ENCODE data around the gene COMMD1.
A peak's percentile ranks its signal among the peaks of the same experiment; 100 is the strongest.

The COMMD1 gene

DNA sequence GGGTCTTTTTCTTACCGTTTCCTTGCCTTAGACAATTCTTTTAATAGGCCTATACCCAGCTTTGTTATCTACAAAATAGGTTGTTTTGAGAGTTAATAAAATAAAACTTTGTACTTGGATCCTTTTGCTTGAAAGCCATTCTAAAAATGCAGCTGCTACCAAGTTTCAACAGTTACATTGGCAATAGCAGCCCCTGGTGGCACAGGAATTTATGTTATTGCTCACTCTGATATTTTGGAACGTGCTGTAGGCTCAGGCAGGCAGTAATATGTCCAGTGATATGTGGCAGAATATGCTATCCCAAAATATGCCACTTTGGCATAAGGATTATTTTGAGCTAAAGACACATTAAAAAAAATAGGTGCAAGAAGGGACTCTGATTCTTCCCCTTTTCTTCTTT lies 6.7 kb upstream of the COMMD1 start:
- Histone ChIP-seq H3K4me3 (ENCODE audit: low read depth, low read length) (no peak overlapping the region), H3K27ac (ENCODE audit: extremely low read depth, low read depth, low read length) (no peak overlapping the region), H3K4me1 (ENCODE audit: control insufficient read depth, insufficient read depth, low read length) (no peaks in the 10 kb centered on the region), H3K36me3 (ENCODE audit: control insufficient read depth in 2 of 2, insufficient read depth in 1 of 2, low read length in 2 of 2) (no peaks in the 10 kb centered on the region), H3K9me3 (ENCODE audit: control insufficient read depth, insufficient read depth, low read depth, low read length) (no peaks in the 10 kb centered on the region)
- TF ChIP-seq ZNF830 (tag by site-specific recombination; IDR thresholded peaks at IDR 0.05; ENCODE audit: low read depth) (no peak), KLF10 (tag by site-specific recombination; IDR thresholded peaks at IDR 0.05) (no peak), ZFP41 (tag by site-specific recombination; IDR thresholded peaks at IDR 0.05; ENCODE audit: borderline replicate concordance) (no peak), TCF7L2 (IDR thresholded peaks at IDR 0.05; ENCODE audit: borderline replicate concordance, low read depth, low read length) (no peak), ZNF571 (tag by site-specific recombination; IDR thresholded peaks at IDR 0.05) (no peak), ZNF658 (tag by site-specific recombination; IDR thresholded peaks at IDR 0.05) (no peak), ZNF670 (tag by site-specific recombination; IDR thresholded peaks at IDR 0.05; ENCODE audit: low read depth) (no peak), ZNF654 (tag by site-specific recombination; IDR thresholded peaks at IDR 0.05; ENCODE audit: low read depth) (peak; percentile 56), ZNF394 (tag by site-specific recombination; IDR thresholded peaks at IDR 0.05; ENCODE audit: borderline replicate concordance) (no peak), ZNF266 (tag by site-specific recombination; IDR thresholded peaks at IDR 0.05; ENCODE audit: low read depth) (no peak), ZNF121 (tag by site-specific recombination; IDR thresholded peaks at IDR 0.05) (no peak)
- TF ChIP-seq, protein P1, sequence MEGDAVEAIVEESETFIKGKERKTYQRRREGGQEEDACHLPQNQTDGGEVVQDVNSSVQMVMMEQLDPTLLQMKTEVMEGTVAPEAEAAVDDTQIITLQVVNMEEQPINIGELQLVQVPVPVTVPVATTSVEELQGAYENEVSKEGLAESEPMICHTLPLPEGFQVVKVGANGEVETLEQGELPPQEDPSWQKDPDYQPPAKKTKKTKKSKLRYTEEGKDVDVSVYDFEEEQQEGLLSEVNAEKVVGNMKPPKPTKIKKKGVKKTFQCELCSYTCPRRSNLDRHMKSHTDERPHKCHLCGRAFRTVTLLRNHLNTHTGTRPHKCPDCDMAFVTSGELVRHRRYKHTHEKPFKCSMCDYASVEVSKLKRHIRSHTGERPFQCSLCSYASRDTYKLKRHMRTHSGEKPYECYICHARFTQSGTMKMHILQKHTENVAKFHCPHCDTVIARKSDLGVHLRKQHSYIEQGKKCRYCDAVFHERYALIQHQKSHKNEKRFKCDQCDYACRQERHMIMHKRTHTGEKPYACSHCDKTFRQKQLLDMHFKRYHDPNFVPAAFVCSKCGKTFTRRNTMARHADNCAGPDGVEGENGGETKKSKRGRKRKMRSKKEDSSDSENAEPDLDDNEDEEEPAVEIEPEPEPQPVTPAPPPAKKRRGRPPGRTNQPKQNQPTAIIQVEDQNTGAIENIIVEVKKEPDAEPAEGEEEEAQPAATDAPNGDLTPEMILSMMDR (tag by site-specific recombination; IDR thresholded peaks at IDR 0.05): peak; percentile 46; the same call in 1 of the 2 replicates
- TF ChIP-seq, protein P2, sequence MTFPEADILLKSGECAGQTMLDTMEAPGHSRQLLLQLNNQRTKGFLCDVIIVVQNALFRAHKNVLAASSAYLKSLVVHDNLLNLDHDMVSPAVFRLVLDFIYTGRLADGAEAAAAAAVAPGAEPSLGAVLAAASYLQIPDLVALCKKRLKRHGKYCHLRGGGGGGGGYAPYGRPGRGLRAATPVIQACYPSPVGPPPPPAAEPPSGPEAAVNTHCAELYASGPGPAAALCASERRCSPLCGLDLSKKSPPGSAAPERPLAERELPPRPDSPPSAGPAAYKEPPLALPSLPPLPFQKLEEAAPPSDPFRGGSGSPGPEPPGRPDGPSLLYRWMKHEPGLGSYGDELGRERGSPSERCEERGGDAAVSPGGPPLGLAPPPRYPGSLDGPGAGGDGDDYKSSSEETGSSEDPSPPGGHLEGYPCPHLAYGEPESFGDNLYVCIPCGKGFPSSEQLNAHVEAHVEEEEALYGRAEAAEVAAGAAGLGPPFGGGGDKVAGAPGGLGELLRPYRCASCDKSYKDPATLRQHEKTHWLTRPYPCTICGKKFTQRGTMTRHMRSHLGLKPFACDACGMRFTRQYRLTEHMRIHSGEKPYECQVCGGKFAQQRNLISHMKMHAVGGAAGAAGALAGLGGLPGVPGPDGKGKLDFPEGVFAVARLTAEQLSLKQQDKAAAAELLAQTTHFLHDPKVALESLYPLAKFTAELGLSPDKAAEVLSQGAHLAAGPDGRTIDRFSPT (tag by site-specific recombination; IDR thresholded peaks at IDR 0.05): no peak
- TF ChIP-seq, protein P3, sequence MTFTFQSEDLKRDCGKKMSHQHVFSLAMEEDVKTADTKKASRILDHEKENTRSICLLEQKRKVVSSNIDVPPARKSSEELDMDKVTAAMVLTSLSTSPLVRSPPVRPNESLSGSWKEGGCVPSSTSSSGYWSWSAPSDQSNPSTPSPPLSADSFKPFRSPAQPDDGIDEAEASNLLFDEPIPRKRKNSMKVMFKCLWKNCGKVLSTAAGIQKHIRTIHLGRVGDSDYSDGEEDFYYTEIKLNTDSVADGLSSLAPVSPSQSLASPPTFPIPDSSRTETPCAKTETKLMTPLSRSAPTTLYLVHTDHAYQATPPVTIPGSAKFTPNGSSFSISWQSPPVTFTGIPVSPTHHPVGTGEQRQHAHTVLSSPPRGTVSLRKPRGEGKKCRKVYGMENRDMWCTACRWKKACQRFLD (tag by site-specific recombination; IDR thresholded peaks at IDR 0.05): no peak
- TF ChIP-seq, protein P4, sequence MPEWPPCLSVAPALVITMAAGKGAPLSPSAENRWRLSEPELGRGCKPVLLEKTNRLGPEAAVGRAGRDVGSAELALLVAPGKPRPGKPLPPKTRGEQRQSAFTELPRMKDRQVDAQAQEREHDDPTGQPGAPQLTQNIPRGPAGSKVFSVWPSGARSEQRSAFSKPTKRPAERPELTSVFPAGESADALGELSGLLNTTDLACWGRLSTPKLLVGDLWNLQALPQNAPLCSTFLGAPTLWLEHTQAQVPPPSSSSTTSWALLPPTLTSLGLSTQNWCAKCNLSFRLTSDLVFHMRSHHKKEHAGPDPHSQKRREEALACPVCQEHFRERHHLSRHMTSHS (tag by site-specific recombination; IDR thresholded peaks at IDR 0.05): no peak
- TF ChIP-seq, protein P5, sequence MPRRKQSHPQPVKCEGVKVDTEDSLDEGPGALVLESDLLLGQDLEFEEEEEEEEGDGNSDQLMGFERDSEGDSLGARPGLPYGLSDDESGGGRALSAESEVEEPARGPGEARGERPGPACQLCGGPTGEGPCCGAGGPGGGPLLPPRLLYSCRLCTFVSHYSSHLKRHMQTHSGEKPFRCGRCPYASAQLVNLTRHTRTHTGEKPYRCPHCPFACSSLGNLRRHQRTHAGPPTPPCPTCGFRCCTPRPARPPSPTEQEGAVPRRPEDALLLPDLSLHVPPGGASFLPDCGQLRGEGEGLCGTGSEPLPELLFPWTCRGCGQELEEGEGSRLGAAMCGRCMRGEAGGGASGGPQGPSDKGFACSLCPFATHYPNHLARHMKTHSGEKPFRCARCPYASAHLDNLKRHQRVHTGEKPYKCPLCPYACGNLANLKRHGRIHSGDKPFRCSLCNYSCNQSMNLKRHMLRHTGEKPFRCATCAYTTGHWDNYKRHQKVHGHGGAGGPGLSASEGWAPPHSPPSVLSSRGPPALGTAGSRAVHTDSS (tag by site-specific recombination; IDR thresholded peaks at IDR 0.05): no peak
- POLR2A ChIA-PET: interaction anchor here (0.6 kb wide), 1 partner anchor 30 kb away, joined by 3 read pairs; no protein-coding TSS in a partner anchor
- CTCF ChIA-PET: interaction anchor here (0.5 to 1.1 kb wide), 5 partner anchors 13 to 413 kb away, joined by 3 to 6 read pairs (median 3); no protein-coding TSS in a partner anchor

GRCh38 chr2:61900281-61900680 lies 5.2 kb upstream of the COMMD1 start:
- POLR2A ChIA-PET: no interaction called here
- H3K9me3 ChIP-seq (ENCODE audit: control insufficient read depth, insufficient read depth, low read depth, low read length): no peaks in the 10 kb centered on the region
- no peak overlapping the region for H3K4me3 ChIP-seq (ENCODE audit: low read depth, low read length)
- no peak overlapping the region for H3K27ac ChIP-seq (ENCODE audit: extremely low read depth, low read depth, low read length)
- no peaks in the 10 kb centered on the region for H3K4me1 ChIP-seq (ENCODE audit: control insufficient read depth, insufficient read depth, low read length)
- no peaks in the 10 kb centered on the region for H3K36me3 ChIP-seq (ENCODE audit: control insufficient read depth in 2 of 2, insufficient read depth in 1 of 2, low read length in 2 of 2)
- CTCF ChIA-PET: interaction anchor here (0.7 kb wide), 1 partner anchor 13 kb away, joined by 3 read pairs; no protein-coding TSS in a partner anchor
- TF ChIP-seq ZFP69B (tag by site-specific recombination; IDR thresholded peaks at IDR 0.05) (no peak), ZNF121 (tag by site-specific recombination; IDR thresholded peaks at IDR 0.05) (no peak), OVOL3 (tag by site-specific recombination; IDR thresholded peaks at IDR 0.05) (no peak), ZNF76 (tag by site-specific recombination; IDR thresholded peaks at IDR 0.05; ENCODE audit: borderline replicate concordance, low read depth) (no peak)
- TF ChIP-seq, protein P6, sequence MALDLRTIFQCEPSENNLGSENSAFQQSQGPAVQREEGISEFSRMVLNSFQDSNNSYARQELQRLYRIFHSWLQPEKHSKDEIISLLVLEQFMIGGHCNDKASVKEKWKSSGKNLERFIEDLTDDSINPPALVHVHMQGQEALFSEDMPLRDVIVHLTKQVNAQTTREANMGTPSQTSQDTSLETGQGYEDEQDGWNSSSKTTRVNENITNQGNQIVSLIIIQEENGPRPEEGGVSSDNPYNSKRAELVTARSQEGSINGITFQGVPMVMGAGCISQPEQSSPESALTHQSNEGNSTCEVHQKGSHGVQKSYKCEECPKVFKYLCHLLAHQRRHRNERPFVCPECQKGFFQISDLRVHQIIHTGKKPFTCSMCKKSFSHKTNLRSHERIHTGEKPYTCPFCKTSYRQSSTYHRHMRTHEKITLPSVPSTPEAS (tag by site-specific recombination; IDR thresholded peaks at IDR 0.05): no peak
- TF ChIP-seq, protein P7, sequence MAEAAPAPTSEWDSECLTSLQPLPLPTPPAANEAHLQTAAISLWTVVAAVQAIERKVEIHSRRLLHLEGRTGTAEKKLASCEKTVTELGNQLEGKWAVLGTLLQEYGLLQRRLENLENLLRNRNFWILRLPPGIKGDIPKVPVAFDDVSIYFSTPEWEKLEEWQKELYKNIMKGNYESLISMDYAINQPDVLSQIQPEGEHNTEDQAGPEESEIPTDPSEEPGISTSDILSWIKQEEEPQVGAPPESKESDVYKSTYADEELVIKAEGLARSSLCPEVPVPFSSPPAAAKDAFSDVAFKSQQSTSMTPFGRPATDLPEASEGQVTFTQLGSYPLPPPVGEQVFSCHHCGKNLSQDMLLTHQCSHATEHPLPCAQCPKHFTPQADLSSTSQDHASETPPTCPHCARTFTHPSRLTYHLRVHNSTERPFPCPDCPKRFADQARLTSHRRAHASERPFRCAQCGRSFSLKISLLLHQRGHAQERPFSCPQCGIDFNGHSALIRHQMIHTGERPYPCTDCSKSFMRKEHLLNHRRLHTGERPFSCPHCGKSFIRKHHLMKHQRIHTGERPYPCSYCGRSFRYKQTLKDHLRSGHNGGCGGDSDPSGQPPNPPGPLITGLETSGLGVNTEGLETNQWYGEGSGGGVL (tag by site-specific recombination; IDR thresholded peaks at IDR 0.05): no peak
